Rectal smooth muscle tissue (tissue), 1 donor: ENCODE data around the gene GATA3.

ENCODE experiments used
- H3K27ac ChIP-seq: one replicate; pipeline ENCODE4 v1.7.0; 2013; ENCODE audit warnings: low read depth, low read length, inconsistent platforms
- H3K27me3 ChIP-seq: one replicate; pipeline ENCODE4 v1.7.0; 2013; ENCODE audit warnings: low read length; ENCODE audit not compliant: control insufficient read depth, insufficient read depth
- H3K36me3 ChIP-seq: one replicate; pipeline ENCODE4 v1.7.0; 2013; ENCODE audit warnings: low read length; ENCODE audit not compliant: control insufficient read depth, insufficient read depth
- H3K4me1 ChIP-seq: one replicate; pipeline ENCODE4 v1.7.0; 2013; ENCODE audit warnings: low read length; ENCODE audit not compliant: control insufficient read depth, insufficient read depth
- H3K4me3 ChIP-seq: one replicate; pipeline ENCODE4 v1.7.0; 2013; ENCODE audit warnings: low read length
- H3K9ac ChIP-seq: one replicate; pipeline ENCODE4 v1.7.0; 2013; ENCODE audit warnings: low read length

The GATA3 gene

GRCh38 chr10:8033812-8034465 lies 20.5 kb upstream of the GATA3 start:
- H3K9ac ChIP-seq = no peak overlapping the region
- H3K27me3 ChIP-seq = peaks cover 43% of the 10 kb centered on the region
- H3K4me3 ChIP-seq = peak overlapping the region; percentile 10
- no peak overlapping the region for H3K27ac ChIP-seq
- H3K4me1 ChIP-seq = peaks cover 2% of the 10 kb centered on the region
- H3K36me3 ChIP-seq = no peaks in the 10 kb centered on the region

DNA sequence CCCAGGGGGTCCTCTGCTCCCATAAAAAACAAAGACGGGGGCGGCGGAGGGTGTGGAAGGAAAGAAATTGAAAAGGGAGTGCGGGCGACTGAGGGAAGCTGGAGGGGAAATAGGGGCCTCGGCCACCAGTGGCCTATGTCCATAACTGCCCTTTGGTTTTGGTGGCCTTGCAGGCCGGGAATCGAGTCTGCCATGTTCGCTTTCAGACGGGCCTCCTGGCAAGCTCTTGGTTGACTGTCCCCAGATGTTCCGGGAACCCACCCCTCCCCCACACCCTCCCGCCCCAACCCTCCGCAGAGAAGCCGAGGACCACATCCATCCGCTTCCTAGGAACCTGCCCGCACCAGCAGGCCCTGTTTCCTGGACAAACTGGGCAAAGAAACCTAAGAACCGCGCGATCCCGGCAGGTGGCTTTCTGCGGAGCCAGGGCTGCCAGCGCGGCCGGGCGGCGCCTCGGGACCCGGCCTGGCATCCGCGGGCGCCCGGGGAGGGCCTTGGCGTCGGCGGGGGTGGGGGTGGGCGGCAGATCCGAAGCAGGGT lies 20.0 kb upstream of the GATA3 start:
- Histone ChIP-seq H3K4me1 (peaks cover 2% of the 10 kb centered on the region), H3K36me3 (no peaks in the 10 kb centered on the region), H3K9ac (no peak overlapping the region), H3K4me3 (no peak overlapping the region), H3K27ac (no peak overlapping the region), H3K27me3 (peaks cover 48% of the 10 kb centered on the region)

- Histone ChIP-seq H3K36me3 (no peaks in the 10 kb centered on the region), H3K4me1 (peaks cover 2% of the 10 kb centered on the region), H3K4me3 (no peak overlapping the region), H3K9ac (no peak overlapping the region), H3K27ac (no peak overlapping the region), H3K27me3 (peaks cover 51% of the 10 kb centered on the region)
These were observed 19.4 kb upstream of the GATA3 start for GRCh38 chr10:8035006-8035640.

DNA sequence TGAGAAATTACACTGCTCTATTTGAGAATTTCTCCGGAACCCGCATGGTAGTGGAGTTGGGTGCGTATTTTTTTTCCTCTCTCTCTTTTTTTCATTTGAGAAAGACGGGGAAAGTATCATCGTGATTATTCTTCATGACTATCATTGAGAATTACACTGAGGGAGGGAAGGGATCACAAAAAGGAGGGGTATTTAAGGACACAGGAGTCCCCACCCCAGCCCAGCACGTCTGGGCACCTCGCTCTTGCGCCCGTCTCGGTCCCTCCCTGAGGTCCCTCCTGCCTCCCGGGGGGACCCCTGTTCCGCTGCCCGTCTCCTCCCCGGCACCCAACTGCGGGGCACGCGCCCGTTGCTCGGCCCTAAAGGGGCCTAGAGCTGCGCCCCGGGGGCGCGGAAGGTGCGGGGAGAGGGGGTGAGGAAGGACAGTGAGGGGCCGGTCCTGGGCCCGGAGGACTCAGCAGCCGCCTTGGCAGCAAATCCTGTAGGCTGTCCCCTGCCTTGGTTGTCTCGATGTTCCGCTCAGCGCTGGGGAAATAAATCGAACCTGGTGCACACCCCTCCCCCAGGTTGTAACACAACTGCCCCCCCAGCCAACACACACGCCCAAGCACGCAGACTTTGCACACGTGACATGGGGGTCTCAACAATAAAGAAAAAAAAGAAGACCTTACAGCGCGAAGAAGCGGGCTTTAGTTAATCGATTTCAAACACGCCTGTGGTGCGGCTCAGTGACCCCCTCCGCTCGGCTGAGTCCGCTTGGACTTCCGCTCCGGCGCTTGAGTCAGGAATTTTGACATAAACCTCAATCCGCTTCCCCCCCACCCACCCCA lies 18.6 kb upstream of the GATA3 start:
- Histone ChIP-seq H3K9ac (no peak overlapping the region), H3K4me1 (peaks cover 2% of the 10 kb centered on the region), H3K4me3 (no peak overlapping the region), H3K27me3 (peaks cover 57% of the 10 kb centered on the region), H3K27ac (no peak overlapping the region), H3K36me3 (no peaks in the 10 kb centered on the region)

GRCh38 chr10:8036506-8037198 lies 17.8 kb upstream of the GATA3 start:
- peaks cover 2% of the 10 kb centered on the region for H3K4me1 ChIP-seq
- H3K27me3 ChIP-seq = peaks cover 61% of the 10 kb centered on the region
- H3K9ac ChIP-seq = no peak overlapping the region
- H3K36me3 ChIP-seq = no peaks in the 10 kb centered on the region
- no peak overlapping the region for H3K27ac ChIP-seq
- H3K4me3 ChIP-seq = no peak overlapping the region

DNA sequence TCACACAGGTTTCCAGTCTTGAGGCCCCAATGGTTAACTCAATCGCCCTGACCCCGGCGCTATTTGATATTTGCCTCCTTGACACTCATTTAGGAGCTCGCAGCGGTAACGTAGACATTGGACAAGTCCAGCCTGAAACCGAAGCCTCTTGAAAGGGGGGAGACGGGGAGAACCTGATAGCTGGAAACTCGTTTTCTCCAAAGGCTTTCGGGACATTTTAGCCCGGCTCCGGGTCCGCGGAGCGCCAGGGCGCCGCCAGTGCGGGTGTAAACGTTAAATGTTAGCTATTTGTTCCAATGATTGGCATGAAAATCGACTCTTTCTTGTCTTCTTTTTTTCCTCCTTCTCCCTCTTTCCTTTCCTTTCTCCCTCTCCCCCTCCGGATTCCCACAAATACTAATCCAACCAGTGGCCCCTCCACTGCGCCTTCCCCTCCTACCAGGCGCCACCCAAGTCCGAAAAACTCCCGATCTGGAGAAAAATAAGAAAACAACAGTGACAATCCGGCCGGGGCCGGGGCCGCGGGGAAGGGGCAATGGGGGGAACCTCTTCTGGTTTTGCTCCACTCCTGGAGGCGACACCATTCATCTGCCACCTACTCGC lies 17.2 kb upstream of the GATA3 start:
- peaks cover 2% of the 10 kb centered on the region for H3K4me1 ChIP-seq
- H3K36me3 ChIP-seq = no peaks in the 10 kb centered on the region
- H3K27ac ChIP-seq = no peak overlapping the region
- H3K27me3 ChIP-seq = peaks cover 67% of the 10 kb centered on the region
- no peak overlapping the region for H3K9ac ChIP-seq
- no peak overlapping the region for H3K4me3 ChIP-seq

- H3K27ac ChIP-seq = no peak overlapping the region
- no peak overlapping the region for H3K4me3 ChIP-seq
- H3K36me3 ChIP-seq = no peaks in the 10 kb centered on the region
- peaks cover 2% of the 10 kb centered on the region for H3K4me1 ChIP-seq
- H3K9ac ChIP-seq = no peak overlapping the region
- peaks cover 75% of the 10 kb centered on the region for H3K27me3 ChIP-seq
These were observed 16.3 kb upstream of the GATA3 start for GRCh38 chr10:8037941-8038894.

- Histone ChIP-seq H3K36me3 (no peaks in the 10 kb centered on the region), H3K27ac (no peak overlapping the region), H3K4me3 (no peak overlapping the region), H3K4me1 (peaks cover 2% of the 10 kb centered on the region), H3K27me3 (peaks cover 74% of the 10 kb centered on the region), H3K9ac (no peak overlapping the region)
These were observed 15.1 kb upstream of the GATA3 start for GRCh38 chr10:8039321-8039881.

- Histone ChIP-seq H3K36me3 (no peaks in the 10 kb centered on the region), H3K9ac (no peak overlapping the region), H3K27ac (no peak overlapping the region), H3K4me3 (no peak overlapping the region), H3K27me3 (peaks cover 71% of the 10 kb centered on the region), H3K4me1 (no peaks in the 10 kb centered on the region)
These were observed 13.8 kb upstream of the GATA3 start for GRCh38 chr10:8040651-8041050.

- Histone ChIP-seq H3K4me1 (no peaks in the 10 kb centered on the region), H3K27me3 (peaks cover 72% of the 10 kb centered on the region), H3K9ac (no peak overlapping the region), H3K27ac (no peak overlapping the region), H3K4me3 (no peak overlapping the region), H3K36me3 (no peaks in the 10 kb centered on the region)
These were observed 13.1 kb upstream of the GATA3 start for GRCh38 chr10:8041284-8041991.
